ENCODE data around the gene WDR62.

The WDR62 gene

DNA sequence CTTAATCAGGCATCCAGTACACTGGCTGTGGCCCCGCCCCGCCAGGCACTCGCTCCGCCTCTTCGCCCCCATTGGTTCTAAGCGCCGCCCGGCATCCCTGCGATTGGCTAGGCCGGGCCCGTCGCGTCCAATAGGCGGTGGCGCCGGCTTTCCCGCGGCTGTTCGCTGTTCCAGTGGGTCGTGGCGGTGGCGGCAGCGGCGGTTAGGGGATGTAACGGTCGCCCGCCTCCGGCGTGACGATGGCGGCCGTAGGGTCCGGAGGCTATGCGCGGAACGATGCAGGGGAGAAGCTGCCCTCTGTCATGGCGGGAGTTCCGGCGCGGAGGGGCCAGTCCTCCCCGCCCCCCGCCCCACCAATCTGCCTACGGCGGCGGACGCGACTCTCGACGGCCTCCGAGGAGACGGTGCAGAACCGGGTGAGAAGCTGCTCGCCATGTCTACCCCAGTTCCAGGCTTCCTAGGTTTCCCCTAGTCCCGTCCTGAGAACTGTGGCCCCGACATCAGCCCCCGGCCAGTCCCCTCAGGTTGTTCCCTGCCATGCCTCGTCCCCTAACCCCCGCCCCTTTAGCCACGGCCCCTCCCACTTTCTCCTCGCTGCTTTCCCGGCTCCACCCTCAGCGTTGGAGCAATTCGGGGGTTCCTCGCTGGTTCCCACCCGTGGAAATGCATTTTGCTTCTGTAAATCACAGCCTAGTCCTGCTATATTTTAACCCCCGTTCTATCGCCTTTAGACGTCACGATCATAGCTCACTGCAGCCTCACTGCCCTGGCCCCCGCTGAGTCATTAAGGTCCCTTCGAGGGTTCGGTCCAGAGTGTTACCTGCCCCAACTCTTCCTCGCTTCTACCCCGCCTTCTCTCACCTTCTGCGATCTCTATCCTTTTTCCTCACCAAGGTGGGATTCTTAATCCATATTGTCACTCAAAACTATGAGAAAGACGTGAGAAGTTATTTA lies at the start of gene WDR62:
Gene WDR62, plus strand, starts transcription at position 165 of the 954 bp plus-strand sequence. Its CDS starts 75 bp downstream, at position 240.
- DNase-seq: peak; percentile 91 to 93

DNA sequence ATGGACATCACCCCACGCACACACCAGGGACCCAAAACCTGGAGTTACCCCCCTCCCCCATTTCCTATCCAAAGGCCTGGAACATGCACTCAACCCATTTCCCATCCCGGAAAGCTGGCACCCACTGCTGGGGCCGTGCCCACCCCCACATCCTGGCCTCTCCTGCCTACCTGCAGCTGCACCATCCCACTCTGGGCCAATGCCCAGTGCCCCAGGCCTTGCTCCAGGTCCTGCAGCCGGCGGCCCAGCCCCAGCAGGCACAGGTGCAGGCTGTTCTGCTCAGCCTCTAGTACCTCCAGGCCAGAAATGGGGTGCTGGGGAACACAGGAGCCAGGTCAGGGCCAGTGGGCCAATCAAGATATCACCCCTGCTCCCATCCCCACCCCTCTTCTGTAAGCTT lies 47.7 kb upstream of the WDR62 start:
- DNase-seq: no peak

DNA sequence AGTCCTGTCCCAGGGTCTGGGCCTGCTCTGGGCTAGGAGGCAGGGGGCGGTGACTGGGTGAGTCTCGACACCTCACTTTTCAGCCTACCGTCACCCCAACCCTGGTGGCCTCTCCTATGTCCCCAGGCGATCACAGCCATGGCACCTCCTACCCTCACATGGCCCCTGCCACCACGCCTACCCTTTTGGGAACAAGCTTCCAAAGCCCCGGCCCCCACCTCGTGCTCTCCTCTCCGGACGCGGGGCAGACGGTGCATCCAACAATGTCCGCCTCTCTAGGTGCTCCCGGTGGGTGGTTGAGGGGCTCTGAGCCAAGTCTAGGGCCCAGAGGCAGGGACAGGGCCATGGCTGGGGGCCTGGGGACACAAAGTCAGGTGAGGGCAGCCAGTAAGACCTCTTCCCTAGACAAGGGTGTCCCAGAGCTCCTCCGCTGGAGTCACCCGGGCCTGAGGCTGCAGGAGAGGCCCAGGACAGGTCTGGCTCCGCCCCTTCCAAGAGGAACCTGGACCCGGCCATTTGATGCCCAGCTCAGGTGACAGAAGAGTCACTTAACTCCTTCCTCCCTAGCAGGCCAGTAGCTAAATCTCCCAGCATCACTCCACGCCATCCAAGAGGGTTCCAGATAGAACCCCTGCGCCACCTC lies 46.2 kb upstream of the WDR62 start, which contains the start of gene SYNE4:
Gene SYNE4, minus strand, starts transcription at position 478 of the 643 bp plus-strand sequence. Its CDS starts 132 bp downstream, at position 346.
- no peak for DNase-seq

DNA sequence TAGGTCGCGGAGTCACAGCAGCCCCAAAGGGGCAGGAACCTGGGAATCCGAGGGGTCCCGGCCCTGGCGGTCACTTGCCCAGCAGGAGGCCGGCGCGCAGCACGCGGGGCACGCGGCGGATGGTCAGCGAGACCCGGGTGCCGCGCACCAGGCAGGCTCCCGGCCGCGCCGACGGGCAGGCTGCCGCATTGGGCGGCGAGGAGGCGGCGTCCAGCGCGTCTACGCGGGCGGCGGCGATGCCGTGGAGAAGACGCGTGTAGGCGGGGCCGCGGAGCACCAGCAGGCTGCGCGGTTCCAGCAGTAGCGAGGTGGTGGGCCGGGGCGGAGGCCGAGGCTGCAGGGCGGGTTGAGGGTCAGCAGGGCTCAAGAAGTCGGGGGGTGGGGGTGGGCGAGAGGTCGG lies 45.5 kb upstream of the WDR62 start:
- DNase-seq: peak; percentile 49 to 55

DNA sequence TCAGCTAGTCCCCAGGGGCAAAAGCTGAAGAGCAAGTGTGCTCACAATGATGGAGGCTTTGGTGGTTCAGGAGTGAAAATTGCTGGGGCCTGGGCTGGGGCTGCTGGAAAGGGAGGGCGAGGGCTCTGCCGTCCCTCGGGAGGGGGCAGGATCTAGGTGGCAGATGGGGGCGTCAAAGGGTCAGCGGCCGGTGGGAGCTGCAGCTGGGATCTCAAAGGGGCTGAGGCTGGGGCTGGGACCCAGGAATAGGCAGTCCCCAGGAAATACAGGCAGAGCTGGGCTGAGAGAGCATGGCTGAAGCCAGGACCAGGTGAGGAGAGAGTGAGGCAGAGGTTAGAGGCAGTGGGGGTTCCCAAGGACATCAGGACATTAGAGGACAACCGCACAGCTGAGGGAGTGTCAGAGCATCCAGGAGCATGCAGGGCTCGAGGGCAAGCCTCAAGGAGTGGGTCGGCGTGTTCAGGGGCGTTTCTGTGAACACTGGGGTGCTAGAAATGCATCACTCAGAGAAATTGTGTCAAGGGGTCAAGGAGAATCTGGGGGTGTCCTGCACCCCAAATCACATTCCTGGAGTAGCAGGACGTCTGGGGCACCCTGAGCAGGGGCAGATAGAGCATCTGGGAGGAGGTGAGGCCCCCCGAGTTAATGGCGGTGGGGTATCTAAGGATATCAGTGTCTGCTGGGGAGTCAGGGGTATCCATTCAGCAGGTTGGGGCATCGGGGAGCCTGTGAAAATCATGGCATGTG lies 44.9 kb upstream of the WDR62 start:
- DNase-seq: no peak

DNA sequence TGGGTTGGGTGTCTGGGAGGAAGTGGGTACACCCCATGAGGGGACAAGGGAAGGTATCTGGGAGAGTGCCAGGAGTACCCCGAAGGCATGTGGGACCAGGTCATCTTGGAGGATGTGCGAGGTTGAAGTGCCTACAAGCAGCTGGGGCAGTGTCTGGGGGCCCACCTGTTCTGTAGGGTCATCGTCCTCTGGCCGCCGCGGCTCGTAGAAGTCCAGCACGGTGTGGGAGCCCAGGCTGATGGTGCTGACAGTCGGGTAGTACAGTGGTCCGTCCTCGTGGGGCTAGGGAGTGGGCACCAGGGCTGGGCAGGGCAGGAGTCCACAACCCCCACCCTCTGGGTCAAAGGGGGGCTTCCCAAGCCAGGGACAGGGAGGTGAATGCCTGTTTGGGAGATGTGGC lies 44.3 kb upstream of the WDR62 start:
- DNase-seq: no peak

DNA sequence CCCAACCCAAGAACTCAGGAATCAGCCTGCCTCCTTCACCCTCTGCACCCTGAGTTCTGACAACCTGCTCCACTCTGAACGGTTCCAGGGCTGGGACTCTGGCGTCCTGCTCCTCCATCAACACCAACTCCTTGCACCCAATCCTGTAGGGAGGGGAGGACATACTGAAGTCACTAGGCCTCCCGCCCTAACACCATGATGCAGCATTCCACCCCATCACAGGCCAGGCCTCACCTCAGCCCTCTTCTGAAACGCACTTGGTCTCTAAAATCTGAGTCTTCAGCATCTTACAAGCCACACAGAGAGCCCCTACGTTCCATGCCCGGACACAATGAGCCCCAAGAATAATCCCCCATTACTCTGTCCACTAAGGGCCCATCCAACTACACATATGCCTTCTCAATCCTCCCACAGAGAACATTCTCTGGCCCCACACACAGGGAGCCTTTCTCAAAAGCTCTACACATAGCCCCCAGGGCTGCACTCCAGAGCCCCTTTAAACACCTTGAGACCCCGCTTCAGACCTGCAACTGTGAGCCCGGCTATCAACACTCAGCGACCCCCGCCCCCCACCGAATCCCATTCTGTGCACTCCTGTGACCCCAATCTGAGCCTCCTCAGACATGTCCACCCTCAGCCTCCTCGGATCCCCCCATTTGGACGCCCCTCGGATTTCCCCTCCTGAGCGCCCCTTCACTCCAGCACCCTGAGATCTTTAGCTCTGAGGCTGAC lies 41.3 kb upstream of the WDR62 start:
- DNase-seq: no peak

DNA sequence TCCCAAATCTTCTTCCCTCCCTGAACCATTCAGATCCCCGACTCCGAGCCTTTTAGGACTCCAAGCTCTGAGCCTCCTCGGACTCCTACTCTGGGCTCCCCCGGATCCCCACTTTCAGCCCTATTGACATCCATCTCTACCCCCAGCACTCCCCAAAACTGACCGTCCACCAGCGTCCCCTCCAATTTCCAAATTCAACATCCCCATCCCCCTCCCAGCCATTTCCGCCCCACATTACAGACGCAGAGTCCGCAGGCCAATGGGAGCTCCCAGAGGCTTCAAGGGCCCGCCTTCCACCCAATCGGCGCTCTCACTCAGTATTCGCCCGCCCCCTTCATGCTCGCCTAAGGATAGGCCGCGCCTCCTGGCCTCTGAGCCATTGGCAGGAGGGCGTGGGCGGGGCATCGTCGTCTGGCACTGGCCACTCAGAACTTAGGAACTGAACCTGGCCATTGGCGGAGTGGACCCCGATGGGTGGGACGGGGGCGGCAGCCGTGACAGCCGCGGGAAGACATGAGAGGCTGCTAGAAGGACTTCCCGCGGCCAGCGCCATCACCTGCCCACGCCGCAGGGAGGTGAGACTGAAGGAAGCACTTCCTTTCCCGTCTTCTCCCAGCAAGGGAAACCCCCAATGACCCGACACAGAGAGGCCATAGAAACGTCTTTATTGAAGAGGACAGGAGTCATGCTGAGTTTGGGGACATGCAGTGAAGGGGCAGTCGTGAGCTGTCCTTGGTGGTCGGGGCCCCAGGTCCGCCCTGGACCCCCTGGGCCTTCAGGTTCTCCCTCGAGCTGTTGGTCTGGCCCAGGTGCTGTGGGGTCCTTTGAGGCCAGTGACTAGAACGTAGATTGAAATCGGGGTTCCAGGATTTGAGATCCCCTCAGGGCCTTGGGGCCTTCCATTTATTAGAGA lies 40.4 kb upstream of the WDR62 start, which contains the start of gene ALKBH6:
Gene ALKBH6, minus strand, starts transcription at position 202 of the 913 bp plus-strand sequence. CDS start 816 bp downstream, outside the sequence.
- peak; percentile 99 to 100 for DNase-seq

DNA sequence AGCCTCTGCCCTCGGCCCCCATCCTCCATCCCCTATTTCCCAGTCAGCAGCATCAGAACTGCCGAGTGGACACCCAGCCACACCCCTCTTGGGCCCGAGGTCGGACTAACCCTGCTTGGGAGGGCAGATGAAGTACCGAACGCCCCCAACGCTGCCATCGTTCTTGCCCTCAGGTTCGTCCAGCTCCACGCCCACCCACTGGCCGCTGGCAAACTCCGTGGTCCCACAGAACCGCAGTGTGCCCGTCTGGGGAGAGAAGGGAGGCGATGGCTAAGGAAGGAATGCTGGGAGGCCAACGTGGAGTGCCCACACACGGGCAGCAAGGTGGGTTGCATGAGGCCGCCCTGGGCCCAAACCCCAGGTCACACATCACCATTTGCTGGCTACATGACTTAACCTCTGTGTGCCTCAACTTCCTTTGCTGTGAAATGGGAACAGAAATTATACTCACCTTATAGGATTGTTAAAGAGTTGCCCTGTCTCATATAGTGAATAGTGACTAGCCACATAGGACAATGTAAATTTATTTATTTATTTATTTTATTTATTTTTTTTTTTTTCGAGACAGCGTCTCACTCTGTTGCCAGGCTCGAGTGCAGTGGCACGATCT lies 35.5 kb upstream of the WDR62 start:
- no peak for DNase-seq

DNA sequence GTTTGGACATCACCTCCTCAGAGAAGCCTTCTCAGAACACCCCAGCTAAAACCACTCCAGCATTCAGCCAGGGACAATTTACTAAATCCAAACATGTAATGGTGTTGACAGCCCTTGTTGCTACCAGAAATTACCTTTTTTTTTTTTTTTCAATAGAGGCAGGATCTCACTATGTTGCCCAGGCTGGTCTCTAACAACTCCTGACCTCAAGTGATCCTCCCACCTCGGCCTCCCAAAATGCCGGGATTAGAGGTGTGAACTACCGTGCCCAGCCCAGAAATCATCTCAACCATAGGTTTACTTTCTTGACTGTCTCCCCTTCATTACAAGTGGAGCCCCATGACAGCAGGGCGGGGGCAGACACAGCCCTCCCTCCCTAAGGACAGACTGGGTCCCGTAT lies 31.3 kb upstream of the WDR62 start:
- DNase-seq: no peak

DNA sequence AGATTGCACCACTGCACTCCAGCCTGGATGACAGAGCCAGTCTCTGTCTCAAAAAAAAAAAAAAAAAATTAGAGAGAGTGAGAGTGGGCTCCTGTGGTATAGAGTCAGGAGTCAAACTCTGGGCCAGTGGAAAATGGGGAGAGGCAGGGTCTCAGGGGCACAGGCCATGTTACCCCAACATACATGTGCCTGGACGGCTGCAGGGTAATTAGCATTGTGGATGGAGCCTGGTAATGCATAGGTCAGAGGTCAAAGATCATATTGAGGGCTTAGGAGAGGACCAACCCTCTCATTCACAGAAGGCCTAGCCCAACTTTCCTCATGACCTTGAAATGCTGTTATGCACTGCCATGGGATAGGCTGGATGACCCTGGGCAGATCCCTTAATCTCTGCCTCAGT lies 29.2 kb upstream of the WDR62 start:
- DNase-seq: no peak

DNA sequence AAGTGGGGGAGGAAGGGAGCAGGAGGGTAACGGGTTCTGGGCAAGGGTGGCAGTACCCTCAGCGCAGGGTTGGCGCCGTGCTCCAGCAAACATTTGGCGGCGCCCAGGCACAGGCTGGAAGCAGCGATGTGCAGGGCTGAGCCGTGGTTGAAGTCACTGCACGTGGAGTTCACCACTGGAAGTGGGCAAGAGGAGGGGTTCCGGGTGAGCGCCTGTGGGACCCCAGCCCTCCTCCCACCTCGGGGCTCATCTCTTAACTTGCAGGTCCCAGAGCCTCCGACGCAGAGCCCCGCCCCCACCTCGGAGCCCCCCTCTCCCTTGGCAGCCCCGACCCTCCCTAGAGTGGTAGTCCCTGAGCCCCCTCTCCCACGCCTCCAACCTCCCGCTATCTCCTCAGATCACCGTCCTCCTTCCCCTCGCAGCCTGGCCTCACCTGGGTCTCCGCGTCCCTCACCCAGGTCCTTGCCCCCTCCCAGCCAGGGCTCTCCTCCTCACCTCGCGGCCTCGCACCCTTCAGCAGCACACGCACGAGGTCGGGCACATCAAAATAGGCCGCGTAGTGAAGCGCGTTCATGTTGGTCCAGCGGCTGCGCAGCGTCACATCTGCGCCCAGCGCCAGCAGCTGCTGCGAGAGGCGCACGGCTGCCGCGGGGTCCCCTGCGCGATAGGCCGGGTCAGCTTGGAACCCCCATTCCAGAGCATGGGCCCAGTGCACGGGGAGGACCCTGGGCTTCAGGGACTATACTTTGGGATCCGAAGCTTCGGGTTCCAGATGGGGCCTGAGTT lies 28.4 kb upstream of the WDR62 start:
- no peak for DNase-seq

DNA sequence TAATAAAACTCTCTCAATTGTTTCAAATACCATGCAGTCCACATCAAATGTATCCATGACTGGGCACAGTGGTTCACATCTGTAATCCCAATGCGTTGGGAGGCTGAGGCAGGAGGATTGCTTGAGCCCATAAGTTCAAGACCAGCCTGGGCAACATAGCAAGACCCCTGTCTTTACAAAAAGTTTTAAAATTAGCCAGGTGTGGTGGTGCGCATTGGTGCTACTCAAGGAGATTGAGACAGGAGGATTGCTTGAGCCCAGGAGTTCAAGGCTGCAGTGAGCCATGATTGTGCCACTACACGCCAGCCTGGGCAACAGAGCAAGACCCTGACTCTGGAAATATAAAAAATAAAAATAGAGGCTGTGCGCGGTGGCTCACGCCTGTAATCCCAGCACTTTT lies 27.0 kb upstream of the WDR62 start:
- no peak for DNase-seq

DNA sequence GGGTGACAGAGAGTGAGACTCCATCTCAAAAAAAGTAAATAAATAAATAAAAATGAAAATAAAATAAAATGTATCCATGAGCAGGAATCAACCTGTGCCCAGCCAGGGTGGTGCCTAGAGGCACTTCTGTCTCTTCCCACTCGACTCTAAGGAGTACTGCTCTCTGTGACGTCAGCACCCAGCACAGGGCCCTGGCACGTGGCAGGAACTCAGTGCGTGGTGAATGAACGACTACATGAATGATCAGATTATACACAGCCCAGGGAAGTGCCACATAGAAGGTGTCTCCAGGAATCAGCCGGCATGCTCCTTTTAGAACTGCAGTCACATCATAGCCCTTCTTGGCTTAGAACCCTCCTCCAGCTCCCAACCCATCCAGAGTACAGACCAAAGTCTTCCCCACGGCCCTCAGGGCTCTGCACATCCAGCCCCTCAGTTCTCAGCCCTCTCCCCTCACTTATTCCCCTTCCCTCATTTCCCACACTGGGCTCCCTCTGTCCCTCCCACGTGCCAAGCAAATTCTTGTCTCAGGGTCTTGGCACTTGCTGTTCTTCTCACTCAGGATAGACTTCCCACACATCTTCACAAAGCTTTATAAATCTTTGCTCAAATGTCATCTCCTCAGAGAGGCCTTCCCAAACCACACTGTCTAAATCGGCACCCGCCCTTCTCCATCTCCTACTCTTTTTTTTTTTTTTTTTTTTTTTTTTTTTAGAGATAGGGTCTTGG lies 26.2 kb upstream of the WDR62 start:
- DNase-seq: no peak

DNA sequence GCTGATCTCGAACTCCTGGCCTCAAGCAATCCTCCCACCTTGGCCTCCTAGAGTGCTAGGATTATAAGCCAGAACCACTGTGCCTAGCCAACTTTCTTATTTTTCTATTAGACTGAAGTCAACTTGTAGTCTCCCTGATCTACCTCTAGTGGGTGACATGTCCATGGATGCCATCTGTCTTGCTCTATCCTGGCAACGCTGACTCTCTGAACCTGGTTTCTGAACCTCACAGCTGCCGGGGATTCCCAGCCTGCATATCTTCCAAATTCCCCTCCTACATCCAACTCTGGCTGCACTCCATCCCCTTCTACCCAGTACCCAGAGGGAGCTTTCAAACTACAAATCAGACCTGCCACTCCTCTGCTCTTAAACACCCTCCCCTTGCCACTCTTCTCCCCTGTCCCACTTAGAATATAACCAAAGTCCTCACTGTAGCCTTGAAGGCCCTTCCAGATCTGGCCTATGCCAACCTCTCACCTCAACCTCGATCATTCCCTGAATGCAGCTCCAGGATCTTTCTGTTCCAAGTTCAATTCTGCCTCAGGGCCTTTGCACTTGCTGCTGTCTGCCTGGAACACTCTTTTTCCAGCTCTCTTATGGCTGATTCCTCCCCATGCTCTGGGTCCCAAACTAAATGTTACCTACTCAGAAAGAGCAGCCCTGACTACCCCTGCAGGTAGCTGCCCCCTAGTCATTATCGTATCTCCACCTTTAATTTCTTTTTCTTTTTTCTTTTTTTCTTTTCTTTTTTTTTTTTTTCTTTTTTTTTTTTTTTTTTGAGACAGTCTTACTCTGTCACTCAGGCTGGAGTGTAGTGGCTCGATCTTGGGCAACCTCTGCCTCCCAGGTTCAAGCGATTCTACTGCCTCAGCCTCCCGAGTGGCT lies 24.2 kb upstream of the WDR62 start:
- no peak for DNase-seq

DNA sequence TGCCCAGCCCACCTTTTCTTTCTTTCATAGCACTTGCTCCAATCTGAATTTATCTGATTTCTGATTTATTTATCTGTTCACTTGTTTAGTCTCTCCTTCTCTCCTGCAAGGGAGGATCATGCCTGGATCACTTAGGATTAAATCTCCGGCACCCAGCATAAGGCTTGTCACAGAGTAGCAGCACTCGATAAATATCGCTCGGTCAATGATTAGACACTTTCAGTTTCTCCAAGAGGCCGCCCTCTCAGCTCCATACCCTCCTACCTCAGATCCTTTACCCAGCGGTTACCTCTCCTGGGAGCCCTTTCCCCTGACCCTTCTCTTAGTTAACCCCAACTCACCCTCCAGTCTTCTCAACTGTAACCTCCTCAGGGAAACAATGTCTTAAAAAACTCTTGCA lies 23.4 kb upstream of the WDR62 start:
- no peak for DNase-seq

DNA sequence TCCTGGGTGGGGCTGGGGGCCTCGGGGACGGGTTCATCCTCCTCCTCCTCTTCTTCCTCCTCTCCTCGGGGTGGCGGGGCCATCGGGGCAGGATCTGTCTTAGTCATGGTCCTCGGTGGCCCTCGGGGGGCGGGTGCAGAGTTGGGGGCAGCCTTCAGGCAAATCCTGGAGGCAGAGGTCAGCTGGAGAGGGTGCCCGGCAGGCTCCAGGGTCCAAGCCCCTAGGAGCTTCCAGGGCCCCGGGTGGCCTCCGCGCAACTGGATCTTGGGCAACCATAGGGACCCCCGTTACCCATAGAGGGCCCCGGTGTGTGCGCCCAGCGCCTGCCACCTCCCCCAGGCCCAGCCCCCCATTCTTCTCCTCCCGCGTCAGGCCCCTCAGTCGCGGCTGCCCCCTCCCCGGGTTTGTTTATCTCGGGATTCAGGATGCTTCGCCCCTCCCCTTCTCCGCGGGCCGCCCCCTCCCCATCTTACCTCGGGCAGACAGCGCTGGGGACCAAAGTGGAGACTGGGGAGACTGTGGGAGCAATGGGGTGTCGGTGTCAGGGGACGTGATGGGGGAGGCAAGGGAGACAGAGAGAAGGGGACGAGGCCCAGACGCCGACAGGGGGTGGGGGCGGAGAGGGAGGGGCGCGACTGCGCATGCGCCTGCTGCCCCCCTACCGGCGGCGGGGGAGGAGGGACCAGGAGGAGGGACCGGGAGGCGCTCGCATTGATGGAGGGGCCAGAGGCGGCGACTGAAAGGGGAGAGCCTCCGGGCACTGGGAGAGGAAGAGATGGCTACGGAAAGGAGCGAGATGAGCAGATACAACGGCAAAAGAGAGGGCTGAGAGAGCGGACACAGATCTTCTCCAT lies 22.2 kb upstream of the WDR62 start, which contains the start of gene CLIP3:
Gene CLIP3, minus strand, starts transcription at position 623 of the 854 bp plus-strand sequence. Its CDS starts 516 bp downstream, at position 107.
- DNase-seq: peak in 1 of 2 donors; percentile 42

Measured in stimulated activated CD4-positive, alpha-beta T cell treated with anti-CD3 and anti-CD28 coated beads, Interleukin-2, amount 100 ng/mL, for 48 hours (primary cell).